Measurements from ENCODE around the gene INCENP.
A peak's percentile ranks its signal among the peaks of the same experiment; 100 is the strongest.
"Not testable (repeated sequence)": the region's sequence is repeated elsewhere in the genome, so short reads cannot be mapped to it uniquely, and the experiment has no call there.

Gene INCENP

DNA sequence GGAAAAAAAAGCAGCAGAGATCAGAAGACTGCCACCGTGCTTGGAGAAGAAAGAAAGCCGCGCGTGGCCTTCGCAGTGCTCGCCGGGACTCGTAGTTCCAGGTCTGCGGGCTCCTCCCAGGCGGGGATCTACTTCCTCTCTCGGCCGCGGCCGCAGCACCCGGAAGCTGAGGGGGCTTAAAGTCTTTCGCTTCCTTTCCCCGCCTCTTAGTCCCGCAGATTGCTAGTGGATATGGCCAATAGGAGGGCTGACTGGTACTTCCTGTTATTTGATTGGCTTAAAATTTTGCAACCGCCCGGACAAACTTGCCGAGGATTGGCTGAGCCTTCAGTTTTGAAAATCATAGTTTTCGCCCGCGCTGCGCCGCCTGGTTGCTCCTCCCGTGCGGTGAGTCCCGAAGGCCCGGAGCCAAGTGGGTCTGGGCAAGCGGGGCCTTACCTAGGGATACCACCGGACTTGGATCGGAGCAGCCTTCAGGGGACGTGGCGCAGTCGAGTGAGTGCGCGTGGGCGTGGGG, at the start of gene INCENP:
TSS of gene INCENP (plus strand) at position 343 of the 517 bp plus-strand sequence. CDS start 4,151 bp downstream, outside the sequence.
- DNase-seq: peak; percentile 97

DNA sequence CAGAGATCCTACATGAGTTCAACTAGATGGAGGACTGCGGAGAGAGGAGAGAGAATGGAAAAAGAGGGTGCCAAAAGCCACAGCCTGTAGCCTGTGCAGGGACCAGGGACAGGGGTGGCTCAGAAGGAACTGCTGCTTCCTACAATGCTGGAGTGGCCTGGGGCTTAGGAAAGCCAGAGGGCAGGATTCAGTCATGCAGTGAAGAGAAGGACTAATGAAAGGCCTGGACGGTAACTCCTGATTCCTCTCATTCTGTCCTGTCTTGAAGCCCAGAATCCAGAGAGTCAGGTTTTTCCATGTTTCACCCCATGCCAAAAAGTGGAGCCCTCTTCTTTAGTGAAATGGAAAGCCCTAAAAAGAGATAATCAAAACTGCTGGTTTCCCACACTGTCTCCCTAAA, 48.4 kb upstream of the INCENP start:
- no peak for DNase-seq

DNA sequence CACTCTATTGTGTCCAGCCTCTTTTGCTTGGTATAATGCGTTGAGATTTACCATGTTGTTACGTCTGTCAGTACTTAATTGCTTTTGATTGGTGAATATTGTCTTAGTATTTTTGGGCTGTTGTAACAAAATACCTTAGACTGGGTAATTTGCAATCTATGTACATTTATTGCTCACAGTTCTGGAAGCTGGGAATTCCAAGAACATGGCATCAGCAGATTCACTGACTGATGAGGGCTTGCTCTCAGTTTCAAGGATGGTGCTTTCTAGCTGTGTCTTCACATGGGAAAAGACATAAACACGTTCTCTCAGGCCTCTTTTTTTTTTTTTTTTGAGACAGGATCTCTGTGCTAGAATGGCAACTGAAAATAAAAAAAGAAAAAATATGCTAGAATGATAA, 46.7 kb upstream of the INCENP start:
- no peak for DNase-seq

DNA sequence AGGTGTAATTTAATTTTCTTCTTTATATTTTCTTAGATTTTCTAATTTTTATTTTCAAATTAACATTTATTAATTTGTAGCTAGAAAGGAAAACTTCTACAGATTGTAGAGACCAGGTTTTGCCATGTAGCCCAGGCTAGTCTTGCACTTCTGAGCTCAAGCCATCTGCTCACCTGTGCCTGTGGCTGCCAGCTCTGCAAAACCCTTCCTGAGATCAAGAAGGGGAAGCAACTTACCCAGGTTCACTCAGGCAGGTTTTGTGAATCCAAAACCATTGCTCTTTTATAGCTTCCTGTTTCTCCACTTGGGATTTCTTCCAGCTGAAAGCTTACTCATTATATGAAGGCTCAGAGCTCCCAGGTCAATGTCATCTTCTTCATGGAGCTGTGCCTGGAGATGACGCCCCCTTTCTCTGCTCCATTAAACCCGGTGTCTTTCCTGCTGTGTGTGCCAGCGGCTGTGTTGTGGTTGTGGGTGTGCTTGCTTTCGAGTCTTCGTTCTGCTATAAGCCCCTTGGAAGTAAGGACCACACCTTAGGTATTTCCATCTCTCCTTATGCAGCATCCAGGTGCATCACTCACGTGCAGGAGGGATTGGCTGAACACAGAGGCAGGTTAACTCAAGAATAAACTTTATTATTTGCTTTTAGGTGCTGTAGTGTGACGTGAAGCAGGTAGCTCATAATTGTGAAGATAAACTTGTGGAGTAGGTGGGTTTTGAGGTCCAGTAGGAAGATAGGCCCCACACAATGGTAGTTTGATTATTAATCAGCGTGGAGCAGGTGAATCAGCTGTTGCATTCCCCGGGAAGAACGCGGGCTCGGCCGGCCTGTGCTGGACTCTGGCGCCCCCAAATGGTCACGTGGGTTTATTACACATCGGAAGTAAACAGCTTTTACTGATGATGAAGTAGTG, 42.2 kb upstream of the INCENP start:
- DNase-seq: peak; percentile 22

DNA sequence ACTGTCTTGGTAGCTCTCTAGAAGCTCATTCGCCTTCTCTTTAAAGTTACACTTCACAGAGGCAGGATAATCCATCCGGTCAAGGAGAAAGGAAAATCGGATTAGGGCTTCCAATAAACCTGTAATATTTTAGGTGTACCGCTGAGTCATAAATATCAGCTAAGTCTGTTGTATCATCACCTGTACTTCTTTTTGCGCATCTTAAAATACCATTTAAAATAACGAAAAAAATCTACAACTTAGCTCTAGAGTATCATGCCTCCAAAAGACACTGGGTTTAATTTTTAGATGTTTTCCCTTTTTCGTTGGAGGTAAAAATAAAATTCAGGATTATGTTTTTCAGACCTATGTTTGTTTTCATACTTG, 41.5 kb upstream of the INCENP start:
- DNase-seq: no peak

DNA sequence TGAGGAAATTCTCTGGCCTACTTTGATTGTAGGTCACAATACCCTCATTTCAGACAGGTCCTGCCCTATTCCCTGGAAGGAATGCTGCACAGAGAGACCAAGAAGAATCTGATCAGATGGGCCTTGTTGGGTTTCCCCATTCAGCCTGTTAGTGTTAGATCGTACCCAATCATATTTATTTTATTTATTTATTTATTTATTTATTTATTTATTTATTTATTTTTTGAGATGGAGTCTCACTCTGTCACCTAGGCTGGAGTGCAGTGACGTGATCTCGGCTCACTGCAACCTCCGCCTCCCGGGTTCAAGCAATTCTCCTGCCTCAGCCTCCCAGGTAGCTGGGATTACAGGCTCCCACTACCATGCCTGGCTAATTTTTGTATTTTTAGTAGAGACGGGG, 39.0 kb upstream of the INCENP start:
- DNase-seq: not testable (repeated sequence)

DNA sequence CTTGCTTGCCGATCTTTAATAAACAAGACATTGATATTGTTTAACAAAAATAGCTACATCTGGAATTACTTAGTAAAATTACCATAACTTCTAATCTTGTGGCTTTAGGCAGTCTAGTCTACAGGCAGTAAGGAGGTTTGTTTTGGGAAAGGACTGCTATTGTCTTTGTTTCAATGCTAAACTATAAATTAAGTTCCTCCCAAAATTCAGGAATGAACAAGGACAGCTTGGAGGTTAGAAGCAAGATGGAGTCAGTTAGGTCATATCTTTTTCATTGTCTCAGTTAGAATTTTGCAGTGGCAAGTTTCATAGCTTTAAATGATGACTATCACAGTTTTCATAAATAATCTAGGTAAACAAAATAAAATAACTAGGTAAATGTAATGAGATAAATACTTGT, 36.1 kb upstream of the INCENP start:
- DNase-seq: no peak

DNA sequence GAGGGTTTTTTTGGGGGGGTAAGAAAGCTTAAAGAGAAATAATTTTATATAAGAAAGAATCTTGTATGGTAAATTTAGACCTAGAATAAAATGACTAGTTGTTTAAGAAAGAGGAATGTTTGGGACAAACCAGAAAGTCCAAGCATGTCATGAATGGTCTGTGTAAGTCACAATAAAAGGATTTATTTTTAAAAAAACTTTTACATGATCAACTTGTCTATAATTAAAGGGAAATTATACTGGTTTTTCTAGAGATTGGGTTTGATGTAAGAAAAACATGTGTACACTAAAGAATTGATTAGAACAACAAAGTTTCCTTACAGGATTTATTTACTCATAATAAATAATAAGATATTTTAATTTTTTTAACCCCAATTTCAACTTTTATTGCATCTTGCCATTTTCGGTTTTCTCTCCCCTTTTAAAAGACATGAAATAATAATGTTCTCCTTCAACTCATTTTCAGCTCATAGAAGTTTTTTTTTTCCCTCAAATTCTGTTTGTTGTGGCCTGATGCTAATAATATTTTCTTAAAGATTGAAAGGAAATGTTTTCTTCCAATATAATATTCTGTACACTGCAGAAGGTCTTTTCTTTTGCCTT, 35.4 kb upstream of the INCENP start:
- no peak for DNase-seq

DNA sequence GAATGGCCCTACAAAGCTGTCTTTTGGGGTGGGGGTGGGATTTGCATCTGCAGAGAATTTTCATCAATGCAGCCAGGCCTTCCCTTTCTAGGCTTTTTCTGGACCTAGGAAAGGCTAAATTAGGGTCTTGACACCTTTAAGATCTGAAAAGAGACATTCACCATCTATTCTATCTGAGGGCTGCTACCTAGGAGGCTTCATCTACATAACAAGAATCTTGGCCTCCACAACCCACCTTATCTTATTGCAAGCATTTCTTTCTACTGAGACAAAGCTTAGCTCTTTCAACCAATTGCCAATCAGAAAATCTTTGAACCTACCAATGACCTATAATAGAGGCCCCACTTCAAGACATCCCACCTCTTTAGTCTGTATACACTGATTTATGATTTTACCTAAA, 20.7 kb upstream of the INCENP start:
- no peak for DNase-seq

DNA sequence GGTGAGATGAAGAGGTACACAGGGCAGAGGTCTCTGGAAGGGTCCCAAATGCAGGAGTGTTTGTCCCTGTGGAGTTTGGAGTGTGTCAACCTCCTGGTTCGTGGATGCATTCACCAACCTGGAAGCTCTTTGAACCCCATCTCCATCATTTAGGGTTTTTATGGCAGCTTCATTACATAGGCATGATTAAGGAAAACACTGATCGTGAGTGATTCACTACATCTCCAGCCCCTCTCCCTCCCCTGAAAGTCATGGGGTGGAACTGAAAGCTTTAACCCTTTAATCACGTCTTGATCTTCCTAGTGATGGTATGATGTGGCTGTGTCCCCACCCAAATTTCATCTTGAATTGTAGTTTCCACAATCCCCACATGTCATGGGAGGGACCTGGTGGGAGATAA, 19.8 kb upstream of the INCENP start:
- no peak for DNase-seq

DNA sequence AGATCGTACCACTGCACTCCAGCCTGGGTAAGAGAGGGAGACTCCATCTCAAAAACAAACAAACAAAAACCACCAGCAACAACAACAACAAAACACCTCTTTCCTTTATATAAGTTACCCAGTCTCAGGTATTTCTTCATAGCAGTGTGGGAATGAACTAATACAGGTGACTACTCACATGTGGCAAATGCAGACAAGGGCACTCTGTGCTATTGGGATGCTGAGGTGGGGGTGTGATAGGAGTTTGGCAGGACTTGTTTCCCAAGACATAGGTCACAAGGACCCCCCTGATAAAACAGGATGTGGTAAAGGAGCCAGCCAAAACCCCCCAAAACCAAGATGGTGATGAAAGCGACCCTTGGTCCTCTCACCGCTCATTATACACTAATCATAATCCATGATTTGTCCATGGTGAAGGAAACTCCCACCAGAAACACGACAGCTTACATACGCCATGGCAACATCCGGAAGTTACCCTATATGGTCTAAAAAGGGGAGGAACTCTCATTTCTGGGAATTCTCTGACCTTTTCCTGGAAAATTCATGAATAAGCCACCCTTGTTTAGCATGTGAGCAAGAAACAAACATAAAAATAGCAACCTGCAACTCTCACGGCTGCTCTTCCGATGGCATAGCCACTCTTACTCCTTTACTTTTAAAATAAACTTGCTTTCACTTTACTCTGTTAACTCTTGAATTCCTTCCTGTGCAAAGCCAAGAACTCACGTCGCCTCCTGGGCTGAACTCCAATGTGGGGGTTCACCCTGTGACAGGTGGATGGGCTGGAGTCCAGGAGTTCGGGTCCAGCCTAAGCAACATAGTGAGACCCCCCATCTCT, 18.8 kb upstream of the INCENP start:
- no peak for DNase-seq

DNA sequence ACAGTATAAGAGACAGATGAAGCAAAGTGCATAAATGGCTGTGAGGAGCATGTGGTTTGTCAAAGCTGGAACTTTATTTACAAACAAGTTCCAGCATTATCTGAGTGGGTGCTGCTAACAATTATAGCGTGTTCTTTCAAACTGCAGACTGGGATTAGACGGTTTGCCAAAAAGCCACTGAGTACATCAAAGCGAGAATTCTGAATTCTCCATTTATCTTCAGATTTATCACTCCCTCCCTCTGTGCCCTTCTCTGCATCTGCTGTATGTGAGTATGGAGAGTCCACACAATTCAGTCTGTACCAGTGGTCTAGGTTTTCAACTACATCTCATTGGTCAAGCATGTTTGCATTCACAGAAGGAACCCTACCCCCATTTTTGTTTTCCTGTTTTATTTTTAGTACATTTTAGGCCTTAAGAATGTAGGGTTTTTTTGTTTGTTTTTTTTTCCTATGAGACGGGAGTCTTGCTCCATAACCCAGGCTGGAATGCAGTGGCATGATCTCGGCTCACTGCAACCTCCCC, 18.1 kb upstream of the INCENP start:
- no peak for DNase-seq

DNA sequence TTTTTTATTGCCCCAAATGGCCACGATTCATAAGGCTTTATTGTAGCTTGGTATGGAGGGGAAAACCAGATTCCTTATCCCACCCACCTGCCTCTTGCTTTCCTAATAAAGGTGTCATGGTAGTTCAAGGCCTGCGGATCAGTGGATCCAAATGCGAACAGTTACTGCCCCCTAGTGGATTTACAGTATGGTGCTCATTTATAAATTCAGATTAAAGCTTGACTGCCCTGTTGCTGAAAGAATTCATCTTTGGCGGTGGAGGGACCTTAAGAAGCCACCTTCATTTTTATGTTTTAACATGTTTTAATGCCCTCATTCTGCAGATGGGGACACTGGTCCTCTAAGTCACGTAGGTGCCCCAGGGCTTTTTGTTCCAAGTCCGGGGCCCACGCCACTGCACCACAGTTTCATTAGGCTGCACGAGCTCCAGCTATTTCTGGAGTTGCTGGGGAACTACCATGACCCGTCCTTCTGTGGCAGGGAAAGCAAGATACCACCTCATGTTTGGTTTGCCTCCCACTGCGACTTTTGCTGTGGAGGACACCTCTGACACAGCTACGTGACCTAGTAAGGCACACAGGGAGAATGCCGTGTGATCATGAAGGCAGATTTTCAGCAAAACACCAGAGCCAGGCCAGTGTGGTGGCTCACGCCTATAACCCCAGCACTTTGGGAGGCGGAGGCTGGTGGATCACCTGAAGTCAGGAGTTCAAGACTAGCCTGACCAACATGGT, 15.6 kb upstream of the INCENP start:
- DNase-seq: no peak

DNA sequence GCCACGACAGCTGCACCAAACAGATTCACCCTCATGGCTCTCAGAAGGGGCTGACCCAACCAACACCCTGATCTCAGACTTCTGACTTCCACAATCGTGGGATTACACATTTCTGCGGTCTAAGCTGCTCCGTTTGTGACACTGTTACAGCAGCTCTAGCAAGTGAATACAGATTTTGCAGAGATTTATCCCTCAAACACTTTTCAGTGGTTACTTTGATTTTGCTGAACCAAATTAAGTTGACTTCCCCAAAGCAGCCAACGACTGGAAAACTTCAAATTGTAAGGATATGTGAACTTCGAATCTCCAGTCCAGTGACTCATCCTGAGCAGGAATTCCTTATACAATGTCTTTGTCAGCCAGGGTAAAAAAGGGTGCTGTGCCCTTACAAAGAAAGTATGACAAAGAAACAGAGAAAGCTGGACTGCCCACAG, 14.8 kb upstream of the INCENP start:
- no peak for DNase-seq

DNA sequence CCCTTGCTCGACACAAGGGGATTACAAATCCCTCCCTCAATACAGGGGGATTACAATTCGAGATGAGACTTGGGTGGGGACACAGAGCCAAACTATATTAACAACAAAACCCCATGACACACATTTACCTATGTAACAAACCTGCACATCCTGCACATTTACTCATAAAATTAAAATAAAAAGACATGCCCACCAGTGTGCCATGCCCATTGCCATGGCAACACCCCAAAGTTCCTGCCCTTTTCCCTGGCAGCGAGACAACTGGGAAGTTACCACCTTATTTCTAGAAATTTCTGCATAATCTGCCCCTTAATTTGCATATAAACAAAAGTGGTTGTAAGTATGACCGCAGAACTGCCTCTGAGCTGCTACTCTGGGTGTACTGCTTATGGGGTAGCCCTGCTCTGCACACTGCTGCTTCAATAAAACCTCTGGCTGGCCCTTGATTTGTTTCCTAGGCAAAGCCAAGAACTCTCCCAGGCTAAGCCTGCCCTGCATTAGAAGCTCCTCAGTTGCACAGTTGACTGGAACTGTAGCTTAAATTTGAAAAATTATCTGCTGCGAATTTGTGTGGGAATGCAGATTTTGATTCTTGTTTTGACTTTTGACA, 8.6 kb upstream of the INCENP start:
- no peak for DNase-seq

DNA sequence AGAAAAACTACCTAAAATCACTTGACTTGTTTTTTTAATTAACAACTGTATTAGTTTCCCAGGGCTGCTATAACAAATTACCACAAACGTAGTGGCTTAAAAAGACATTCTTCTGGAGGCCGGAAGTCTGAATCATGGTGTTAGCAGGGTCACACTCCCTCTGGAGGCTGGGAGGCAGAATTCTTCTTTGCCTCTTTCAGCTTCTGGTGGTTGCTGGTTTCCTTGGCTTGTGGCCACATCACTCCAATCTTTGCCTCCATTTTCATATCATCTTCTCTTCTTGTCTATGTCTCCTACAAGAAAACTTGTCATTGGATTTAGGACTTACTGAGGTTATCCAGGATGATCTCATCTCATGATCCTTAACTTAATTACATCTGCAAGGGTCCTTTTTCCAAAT, 7.4 kb upstream of the INCENP start:
- DNase-seq: no peak

DNA sequence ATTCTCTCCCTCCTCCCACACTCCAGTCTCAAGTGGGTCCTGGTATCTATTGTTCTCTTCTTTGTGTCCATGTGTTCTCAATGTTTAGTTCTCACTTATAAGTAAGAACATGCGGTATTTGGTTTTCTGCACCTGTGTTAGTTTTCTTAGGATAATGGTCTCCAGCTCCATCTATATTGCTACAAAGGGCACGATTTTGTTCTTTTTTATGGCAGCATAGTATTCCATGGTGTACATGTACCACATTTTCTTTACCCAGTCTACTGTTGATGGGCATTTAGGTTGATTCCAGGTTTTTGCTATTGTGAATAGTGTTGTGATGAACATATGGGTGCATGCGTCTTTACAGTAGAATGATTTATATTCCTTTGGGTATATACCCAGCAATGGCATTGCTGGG, 4.2 kb upstream of the INCENP start:
- no peak for DNase-seq

DNA sequence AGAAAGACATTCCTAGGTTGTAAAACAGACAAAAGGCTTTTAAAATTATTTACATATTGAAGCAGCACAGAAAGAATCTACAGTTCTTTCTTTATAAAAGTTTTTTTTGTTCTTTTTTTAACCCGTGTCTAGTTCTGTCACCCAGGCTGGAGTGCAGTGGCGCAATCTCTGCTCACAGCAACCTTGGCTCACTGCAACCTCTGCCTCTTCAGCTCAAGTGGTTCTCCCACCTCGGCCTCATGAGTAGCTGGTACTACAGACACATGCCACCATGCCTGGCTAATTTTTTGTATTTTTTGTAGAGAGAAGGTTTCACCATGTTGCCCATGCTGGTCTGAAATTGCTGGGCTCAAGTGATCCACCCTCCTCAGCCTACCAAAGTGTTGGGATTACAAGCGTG, 3.8 kb upstream of the INCENP start:
- no peak for DNase-seq

DNA sequence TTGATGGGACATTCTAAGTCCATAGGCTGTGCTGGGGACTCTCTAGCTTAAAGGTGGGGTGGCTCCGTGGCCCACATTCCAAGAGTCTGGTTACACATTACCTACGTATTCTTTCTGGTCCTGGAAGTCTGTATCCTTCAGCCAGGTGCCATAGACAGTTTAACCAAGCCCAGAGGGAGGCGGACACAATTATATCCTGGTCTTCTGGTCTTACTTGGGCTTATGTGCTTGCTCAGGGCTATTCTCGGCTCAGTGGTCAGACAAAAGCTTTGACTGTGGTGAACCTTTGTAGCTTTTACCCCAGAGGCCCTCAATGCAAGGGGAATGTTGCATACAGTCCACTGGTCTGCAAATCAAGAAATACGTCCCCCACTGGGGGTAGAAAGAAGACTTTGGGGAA, 3.4 kb upstream of the INCENP start:
- DNase-seq: no peak

DNA sequence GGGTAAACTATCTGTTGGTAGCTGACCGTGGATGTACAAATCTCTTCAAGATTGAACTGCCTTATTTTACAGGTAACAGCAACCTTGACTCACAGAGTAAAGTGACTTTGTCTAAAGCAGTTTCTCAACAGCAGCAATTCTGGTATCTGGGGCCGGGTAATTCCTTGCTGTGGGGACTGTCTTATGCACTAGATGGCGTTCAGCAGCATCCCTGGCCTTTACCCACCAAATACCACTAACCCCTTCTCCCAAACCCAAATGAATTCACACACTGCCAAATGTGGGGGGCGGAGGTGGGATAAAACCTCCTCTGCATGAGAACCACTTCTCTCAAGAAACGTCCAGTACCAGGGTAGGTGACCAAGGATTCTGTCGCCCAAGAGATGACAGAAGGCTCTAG, 1.7 kb upstream of the INCENP start:
- DNase-seq: no peak

DNA sequence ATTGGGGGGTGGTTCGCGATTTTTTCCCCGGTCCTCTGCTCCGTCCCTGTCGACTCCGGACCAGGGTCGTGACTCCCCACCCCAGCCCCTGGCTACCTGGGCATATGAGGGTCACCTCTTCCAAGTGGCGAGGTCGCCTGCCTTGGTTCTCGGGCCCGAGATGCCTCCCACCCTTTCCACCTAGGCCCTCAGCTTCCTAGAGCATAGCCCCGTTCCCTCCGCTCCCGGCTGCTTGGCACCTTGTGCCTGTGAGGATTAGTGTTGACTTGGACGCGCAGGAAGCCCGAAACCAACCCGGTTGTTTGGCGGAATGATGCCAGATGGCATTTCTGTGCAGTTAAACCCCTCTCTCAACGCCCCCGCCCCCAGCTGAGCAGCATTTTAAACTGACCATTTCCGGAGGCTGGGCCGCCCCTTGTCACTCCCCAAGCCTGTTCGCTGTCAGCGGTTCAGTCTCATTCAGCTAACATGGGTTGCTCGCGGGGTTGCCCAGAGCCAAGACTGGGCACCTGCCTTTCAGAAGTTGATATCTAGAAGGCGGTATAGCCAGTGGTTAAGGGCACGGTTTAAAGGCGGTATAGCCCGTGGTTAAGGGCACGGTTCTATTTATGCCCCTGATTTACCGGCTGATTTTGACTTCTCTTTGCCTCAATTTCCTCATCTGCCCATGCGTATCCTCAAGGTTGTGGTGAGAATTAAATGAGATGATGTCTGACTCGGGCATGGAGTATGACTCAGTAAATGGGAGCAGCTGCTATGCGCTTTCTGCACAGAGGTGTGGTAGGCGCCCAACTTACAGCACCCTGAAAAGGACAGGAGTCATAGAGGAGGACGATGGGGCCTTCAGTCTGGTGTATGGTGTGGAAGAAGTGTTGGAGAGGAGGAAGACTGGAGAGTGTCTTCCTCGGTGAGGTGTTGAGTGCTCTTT, 639 bp downstream of the INCENP start:
- no peak for DNase-seq

Measured in NCI-H2081 treated with DMSO at 0.1 percent for 48 hours (cell line).